Panc1 (cell line): ENCODE data around the gene NCKAP1. TPM values are rescaled to one million over a fixed set of nuclear protein-coding genes. Genes with fewer than 3 reads are reported as not detected.

Source experiments
- ATAC-seq: fragments of 200-7000 bp; cut with Tn5 transposase; 2 replicates; pipeline ENCODE4 v1.9.1; 2020; ENCODE audit warnings: mild to moderate bottlenecking, moderate library complexity
- BruUV-seq: library from RNA; stranded (reverse); fragments of 400-500 nt; replicated peaks from 2 replicates; lab custom pipeline; 2021; lab: Mats Ljungman, UMichigan
- CTCF ChIA-PET: fragments of 300-600 bp; sonication (Branson Sonifier 250); formaldehyde crosslinking; loops from one replicate; lab custom pipeline; 2022; ENCODE audit warnings: antibody characterized with exemption; lab: Charles Lee
- POLR2A ChIA-PET: fragments of 300-600 bp; sonication (Branson Sonifier 250); formaldehyde crosslinking; loops from one replicate; lab custom pipeline; 2022; ENCODE audit warnings: antibody characterized with exemption; lab: Charles Lee
- DNase-seq: peaks from one replicate; pipeline ENCODE4 v3.0.0-alpha.2; 2010; ENCODE audit warnings: low read depth, low spot score
- H3K27ac ChIP-seq: 2 replicates; pipeline ENCODE4 v1.5.1; 2011; ENCODE audit warnings: mild to moderate bottlenecking, low read length, inconsistent platforms
- H3K27me3 ChIP-seq: fragments of 200-500 bp; sonication (Bioruptor generic); 2 replicates; pipeline ENCODE4 v1.6.0; 2014; ENCODE audit warnings: low read length, inconsistent platforms; ENCODE audit not compliant: control insufficient read depth, insufficient read depth
- H3K36me3 ChIP-seq: fragments of 200-500 bp; sonication (Bioruptor generic); 2 replicates; pipeline ENCODE4 v1.5.1; 2014; ENCODE audit warnings: inconsistent platforms, mild to moderate bottlenecking, low read length, moderate library complexity; ENCODE audit not compliant: control insufficient read depth, insufficient read depth
- H3K4me1 ChIP-seq: 2 replicates; pipeline ENCODE4 v1.5.1; 2011; ENCODE audit warnings: inconsistent platforms, mild to moderate bottlenecking, low read length, moderate library complexity; ENCODE audit not compliant: control insufficient read depth, insufficient read depth
- H3K4me3 ChIP-seq, 2 experiments: 2 replicates each; pipeline ENCODE4 v1.5.1; 2011 to 2012; ENCODE audit warnings: low read depth in 2 of 2, low read length in 2 of 2, mild to moderate bottlenecking in 2 of 2, inconsistent platforms in 1 of 2, moderate library complexity in 1 of 2
- H3K9me3 ChIP-seq: fragments of 200-500 bp; sonication (Bioruptor generic); 2 replicates; pipeline ENCODE4 v1.5.1; 2014; ENCODE audit warnings: low read depth, mild to moderate bottlenecking, inconsistent platforms, low read length, moderate library complexity; ENCODE audit not compliant: control insufficient read depth, insufficient read depth
- POLR2AphosphoS5 ChIP-seq: IDR thresholded peaks from 2 replicates; pipeline ENCODE4 v1.6.1; 2012; ENCODE audit warnings: mild to moderate bottlenecking, low read depth, low read length, moderate library complexity
- SIN3A ChIP-seq: IDR thresholded peaks from 2 replicates; pipeline ENCODE4 v1.6.1; 2012; ENCODE audit warnings: low read depth, mild to moderate bottlenecking, low read length, moderate library complexity, borderline replicate concordance; ENCODE audit not compliant: insufficient read depth
- TCF7L2 ChIP-seq: IDR thresholded peaks from 2 replicates; pipeline ENCODE4 v1.6.1; 2011; ENCODE audit warnings: mild to moderate bottlenecking, low read depth, low read length, inconsistent platforms
- in situ Hi-C: cut with HindIII; loops from 2 replicates; pipeline ENCODE4 v1.10.0; 2016; ENCODE audit warnings: low sequenced_read_pairs, low pct_unique_long_range_greater_than_20kb
- intact Hi-C: fragments of 100-400 bp; cut with micrococcal nuclease; formaldehyde crosslinking; loops from one replicate; pipeline ENCODE4 v1.10.0; 2022; ENCODE audit not compliant: unreplicated experiment
- total RNA-seq: library from RNA; stranded (reverse); gene quantifications from one replicate; pipeline ENCODE4 v1.2.1, GENCODE V29; 2021; ENCODE audit not compliant: unreplicated experiment
- TF ChIP-seq, protein P1 (sequence below): fragments of 450-650 bp; IDR thresholded peaks from 2 replicates; pipeline ENCODE4 v1.5.1; 2017; ENCODE audit warnings: mild to moderate bottlenecking
- TF ChIP-seq, protein P2 (sequence below), 2 experiments: IDR thresholded peaks; 2 replicates each; pipeline ENCODE4 v1.6.1; 2011 to 2012; ENCODE audit warnings: low read depth in 2 of 2, control low read depth in 1 of 2, low read length in 1 of 2, mild to moderate bottlenecking in 1 of 2, moderate library complexity in 1 of 2; ENCODE audit not compliant: insufficient read depth in 1 of 2

NCKAP1 gene
- total RNA-seq, 1 experiment from 2014 or later: 174 TPM

DNA sequence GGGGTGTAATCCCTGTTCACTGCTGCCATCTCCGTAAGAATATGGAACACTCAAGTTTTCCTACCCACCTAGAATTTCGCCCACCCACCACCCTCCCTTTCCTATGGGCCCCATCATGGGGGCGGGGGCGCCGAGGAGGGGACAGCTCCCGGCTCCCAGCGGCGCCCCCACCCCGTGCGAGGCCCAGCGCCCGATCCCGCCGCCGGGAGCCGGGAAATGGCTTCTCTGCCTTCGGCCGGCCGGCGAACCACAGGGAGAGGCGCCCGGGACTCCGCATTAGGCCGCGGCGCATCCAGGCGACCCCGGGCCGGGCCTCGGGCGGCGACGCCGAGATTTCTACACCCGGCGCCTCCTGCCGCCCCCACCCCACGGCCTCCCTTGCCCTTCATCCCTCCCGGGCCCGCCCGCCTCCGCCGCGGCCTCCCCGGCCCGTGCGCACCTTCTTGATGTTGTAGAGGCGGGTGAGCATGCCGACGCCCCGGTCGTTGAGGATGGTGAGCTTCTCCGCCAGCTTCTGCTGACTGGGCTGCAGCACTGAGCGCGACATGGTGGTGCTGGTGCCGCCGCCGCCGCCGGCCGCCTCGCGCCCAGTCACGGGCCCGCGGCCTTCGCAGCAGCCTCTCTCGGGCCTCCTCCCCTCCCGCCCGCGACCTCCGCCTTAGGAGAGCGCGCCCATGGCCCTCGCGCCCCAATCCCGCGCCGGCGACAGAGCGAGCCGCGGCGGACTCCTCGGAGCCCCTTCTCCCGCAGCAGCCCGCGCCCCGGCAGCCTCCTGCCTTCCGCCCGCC, 510 bp downstream of the NCKAP1 start:
- Histone ChIP-seq H3K27me3 (peaks cover 2% of the 10 kb centered on the region), H3K36me3 (no peaks in the 10 kb centered on the region; the same call in 1 of the 2 replicates), H3K27ac (peak overlapping the region; percentile 93), H3K4me1 (peaks cover 28% of the 10 kb centered on the region), H3K9me3 (no peaks in the 10 kb centered on the region), H3K4me3 (peak overlapping the region; percentile 90 to 94)
- in situ Hi-C loops (no loop called here), intact Hi-C loops (no loop called here)
- ChIA-PET POLR2A (no interaction called here), CTCF (no interaction called here)
- no TSS peak for BruUV-seq
- 0 out of 2 replicates have a peak, but pooled peaks have one; percentile 7 for TF ChIP-seq TCF7L2
- TF ChIP-seq, protein P1, sequence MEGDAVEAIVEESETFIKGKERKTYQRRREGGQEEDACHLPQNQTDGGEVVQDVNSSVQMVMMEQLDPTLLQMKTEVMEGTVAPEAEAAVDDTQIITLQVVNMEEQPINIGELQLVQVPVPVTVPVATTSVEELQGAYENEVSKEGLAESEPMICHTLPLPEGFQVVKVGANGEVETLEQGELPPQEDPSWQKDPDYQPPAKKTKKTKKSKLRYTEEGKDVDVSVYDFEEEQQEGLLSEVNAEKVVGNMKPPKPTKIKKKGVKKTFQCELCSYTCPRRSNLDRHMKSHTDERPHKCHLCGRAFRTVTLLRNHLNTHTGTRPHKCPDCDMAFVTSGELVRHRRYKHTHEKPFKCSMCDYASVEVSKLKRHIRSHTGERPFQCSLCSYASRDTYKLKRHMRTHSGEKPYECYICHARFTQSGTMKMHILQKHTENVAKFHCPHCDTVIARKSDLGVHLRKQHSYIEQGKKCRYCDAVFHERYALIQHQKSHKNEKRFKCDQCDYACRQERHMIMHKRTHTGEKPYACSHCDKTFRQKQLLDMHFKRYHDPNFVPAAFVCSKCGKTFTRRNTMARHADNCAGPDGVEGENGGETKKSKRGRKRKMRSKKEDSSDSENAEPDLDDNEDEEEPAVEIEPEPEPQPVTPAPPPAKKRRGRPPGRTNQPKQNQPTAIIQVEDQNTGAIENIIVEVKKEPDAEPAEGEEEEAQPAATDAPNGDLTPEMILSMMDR: no peak
- 0 out of 2 replicates have a peak, but pooled peaks have one; percentile 52 for TF ChIP-seq SIN3A
- TF ChIP-seq, protein P2, sequence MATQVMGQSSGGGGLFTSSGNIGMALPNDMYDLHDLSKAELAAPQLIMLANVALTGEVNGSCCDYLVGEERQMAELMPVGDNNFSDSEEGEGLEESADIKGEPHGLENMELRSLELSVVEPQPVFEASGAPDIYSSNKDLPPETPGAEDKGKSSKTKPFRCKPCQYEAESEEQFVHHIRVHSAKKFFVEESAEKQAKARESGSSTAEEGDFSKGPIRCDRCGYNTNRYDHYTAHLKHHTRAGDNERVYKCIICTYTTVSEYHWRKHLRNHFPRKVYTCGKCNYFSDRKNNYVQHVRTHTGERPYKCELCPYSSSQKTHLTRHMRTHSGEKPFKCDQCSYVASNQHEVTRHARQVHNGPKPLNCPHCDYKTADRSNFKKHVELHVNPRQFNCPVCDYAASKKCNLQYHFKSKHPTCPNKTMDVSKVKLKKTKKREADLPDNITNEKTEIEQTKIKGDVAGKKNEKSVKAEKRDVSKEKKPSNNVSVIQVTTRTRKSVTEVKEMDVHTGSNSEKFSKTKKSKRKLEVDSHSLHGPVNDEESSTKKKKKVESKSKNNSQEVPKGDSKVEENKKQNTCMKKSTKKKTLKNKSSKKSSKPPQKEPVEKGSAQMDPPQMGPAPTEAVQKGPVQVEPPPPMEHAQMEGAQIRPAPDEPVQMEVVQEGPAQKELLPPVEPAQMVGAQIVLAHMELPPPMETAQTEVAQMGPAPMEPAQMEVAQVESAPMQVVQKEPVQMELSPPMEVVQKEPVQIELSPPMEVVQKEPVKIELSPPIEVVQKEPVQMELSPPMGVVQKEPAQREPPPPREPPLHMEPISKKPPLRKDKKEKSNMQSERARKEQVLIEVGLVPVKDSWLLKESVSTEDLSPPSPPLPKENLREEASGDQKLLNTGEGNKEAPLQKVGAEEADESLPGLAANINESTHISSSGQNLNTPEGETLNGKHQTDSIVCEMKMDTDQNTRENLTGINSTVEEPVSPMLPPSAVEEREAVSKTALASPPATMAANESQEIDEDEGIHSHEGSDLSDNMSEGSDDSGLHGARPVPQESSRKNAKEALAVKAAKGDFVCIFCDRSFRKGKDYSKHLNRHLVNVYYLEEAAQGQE (IDR thresholded peaks at IDR 0.05; ENCODE audit: insufficient read depth in 1 of 2, low read depth in 2 of 2, low read length in 1 of 2): no peak
- no peak; the same call in 1 of the 2 replicates for TF ChIP-seq POLR2AphosphoS5
- no peak for DNase-seq
- ATAC-seq: peak; percentile 77

DNA sequence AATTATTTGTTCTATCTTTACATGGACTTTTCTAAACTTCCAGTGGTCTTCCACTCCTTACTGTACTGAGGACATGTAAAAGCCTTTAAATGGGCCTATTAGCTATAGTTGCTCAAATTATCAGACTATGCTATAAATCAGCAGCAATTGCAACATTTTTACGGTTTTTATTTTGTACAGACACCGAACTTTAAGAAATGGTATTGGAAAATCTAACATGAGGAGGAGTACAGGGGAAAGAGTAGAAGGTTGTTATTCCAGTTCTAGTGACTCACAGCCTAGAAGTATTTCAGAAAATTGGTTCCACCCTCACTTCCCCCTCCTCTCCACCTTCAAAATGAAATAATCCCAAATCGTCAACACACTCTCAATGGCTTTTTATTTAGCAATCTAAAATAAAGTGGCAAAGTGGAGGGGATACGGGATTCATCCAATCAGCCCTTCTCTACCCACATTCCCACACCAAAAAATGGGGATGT, 1.1 kb downstream of the NCKAP1 start:
- CTCF ChIA-PET: no interaction called here
- DNase-seq (no peak), ATAC-seq (no peak)
- POLR2A ChIA-PET: interaction anchor here (0.7 kb wide), 1 partner anchor 42 kb away, joined by 12 read pairs; no protein-coding TSS in a partner anchor
- Histone ChIP-seq H3K36me3 (no peaks in the 10 kb centered on the region; the same call in 1 of the 2 replicates), H3K27ac (peak overlapping the region; percentile 93), H3K9me3 (no peaks in the 10 kb centered on the region), H3K4me1 (peaks cover 34% of the 10 kb centered on the region), H3K27me3 (peaks cover 2% of the 10 kb centered on the region), H3K4me3 (peak overlapping the region; percentile 90 to 94)
- TF ChIP-seq TCF7L2: no peak
- TF ChIP-seq, protein P2 (IDR thresholded peaks at IDR 0.05; ENCODE audit: insufficient read depth in 1 of 2, low read depth in 2 of 2, low read length in 1 of 2): no peak
- no peak for TF ChIP-seq SIN3A
- TF ChIP-seq, protein P1: no peak
- TF ChIP-seq POLR2AphosphoS5: no peak
- TSS peak; percentile 77 for BruUV-seq
- in situ Hi-C loops (no loop called here), intact Hi-C loops (no loop called here)
